Activated CD4-positive, alpha-beta T cell treated with anti-CD3 and anti-CD28 coated beads, Interleukin-2, amount 50 U/mL, for 1 hour (primary cell): ENCODE measurements around the gene GATD1.

Experiments used
- DNase-seq: peaks from one replicate; pipeline ENCODE4 v3.0.0-alpha.2; 2020

The GATD1 gene

DNA sequence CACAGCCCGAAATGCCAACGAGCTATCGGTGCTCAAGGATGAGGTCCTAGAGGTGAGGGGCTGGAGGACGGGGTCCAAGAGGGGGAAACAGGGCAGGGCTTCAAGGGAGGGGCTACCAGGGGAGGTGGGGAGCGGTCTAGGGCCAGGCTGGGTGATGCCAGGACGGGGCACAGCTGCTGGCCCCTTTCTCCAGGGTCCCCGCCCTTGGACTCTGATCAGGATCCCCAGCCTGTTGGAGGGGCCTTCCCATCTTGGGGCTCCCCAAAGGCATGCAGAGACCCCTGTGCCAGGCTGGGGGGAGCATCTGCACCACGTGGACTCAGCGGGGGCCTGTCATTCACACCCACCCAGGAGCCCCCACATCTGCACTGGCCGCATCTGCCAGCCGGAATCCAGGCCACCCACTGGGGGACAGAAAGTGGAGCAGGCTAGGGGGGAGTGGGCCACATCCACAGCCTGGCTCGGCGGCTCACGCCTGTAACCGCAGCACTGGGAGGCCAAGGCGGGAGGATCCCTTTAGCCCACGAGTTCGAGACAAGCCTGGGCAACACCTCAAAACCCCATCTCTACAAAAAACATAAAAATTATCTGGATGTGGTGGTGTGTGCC is 52.4 kb downstream of the GATD1 start:
- no peak for DNase-seq

GRCh38 chr11:724049-724777 is 53.1 kb downstream of the GATD1 start:
- DNase-seq = no peak

GRCh38 chr11:723120-723883 is 54.0 kb downstream of the GATD1 start:
- peak; percentile 36 for DNase-seq

DNA sequence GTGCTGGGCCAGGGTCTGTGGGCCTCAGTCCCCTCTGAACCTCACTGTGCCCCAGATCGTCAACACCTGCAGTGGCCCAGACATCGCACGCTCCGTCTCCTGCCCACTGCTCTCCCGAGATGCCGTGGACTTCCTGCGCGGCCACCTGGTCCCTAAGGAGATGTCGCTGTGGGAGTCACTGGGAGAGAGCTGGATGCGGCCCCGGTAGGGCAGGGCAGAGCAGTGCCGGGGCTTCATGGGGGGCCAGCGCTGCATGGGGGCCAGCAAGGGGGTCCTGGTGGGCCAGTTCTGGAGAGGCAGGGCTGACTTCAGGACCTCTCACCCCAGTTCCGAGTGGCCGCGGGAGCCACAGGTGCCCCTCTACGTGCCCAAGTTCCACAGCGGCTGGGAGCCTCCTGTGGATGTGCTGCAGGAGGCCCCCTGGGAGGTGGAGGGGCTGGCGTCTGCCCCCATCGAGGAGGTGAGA is 54.9 kb downstream of the GATD1 start:
- DNase-seq = no peak

GRCh38 chr11:721741-722345 is 55.4 kb downstream of the GATD1 start:
- DNase-seq = peak; percentile 56

DNA sequence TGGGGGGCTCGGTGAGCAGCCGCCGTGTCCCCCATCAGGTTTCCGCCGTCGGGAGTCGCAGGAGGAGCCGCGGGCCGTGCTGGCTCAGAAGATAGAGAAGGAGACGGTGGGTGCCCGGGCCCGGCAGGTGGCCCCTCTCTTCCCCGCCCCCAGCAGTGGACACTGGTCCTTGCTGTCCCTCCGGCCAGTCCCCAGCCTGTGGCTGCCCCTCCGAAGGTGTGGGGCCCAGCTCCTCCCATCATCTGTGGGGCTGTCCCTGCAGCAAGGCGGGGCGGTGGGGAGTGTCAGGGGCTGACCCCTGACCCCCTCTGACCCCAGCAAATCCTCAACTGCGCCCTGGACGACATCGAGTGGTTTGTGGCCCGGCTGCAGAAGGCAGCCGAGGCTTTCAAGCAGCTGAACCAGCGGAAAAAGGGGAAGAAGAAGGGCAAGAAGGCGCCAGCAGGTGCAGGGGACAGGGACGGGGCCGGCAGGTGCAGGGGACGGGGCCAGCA is 56.0 kb downstream of the GATD1 start:
- no peak for DNase-seq

DNA sequence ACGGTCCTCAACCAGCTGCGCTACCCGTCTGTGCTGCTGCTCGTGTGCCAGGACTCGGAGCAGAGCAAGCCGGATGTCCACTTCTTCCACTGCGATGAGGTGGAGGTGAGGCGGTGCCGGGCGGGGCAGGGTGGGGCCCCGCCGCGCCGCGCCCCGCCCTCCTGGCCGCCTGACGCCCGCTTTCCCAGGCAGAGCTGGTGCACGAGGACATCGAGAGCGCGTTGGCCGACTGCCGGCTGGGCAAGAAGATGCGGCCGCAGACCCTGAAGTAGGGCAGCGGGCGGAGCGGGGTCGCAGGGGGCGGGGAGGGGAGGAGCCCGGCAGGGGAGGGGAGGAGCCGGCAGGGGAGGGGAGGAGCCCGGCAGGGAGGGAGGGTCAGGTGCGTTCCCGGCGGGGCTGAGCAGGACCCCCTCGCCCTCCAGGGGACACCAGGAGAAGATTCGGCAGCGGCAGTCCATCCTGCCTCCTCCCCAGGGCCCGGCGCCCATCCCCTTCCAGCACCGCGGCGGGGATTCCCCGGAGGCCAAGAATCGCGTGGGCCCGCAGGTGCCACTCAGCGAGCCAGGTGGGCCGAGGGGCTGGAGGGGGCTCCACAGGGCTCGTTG is 56.5 kb downstream of the GATD1 start:
- peak; percentile 64 for DNase-seq

DNA sequence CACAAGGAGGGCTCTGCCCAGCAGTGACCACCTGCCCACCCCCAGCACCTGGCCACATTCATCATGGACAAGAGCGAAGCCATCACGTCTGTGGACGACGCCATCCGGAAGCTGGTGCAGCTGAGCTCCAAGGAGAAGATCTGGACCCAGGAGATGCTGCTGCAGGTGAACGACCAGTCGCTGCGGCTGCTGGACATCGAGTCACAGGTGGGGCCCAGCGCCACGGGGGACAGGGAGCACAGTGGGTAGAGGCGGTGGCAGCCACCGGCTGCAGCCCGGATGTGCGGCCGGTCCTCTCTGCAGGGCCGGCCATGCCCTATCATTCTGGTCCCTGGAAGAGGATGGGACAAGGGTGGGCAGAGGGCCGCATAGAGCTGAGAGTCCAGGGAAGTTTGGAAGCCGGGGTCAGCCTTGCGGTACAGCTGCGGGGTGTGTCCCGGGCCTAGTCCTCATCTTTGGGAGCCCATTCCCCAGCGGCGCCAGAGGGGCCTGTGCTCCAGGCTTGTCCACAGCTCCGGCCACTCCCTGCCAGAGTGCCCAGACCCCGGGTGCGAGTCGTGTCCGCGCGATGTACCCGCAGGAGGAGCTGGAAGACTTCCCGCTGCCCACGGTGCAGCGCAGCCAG is 57.2 kb downstream of the GATD1 start:
- no peak for DNase-seq

GRCh38 chr11:719214-720016 is 57.9 kb downstream of the GATD1 start:
- DNase-seq = no peak
